ENCODE data around the gene ZSCAN21.
A peak's percentile ranks its signal among the peaks of the same experiment; 100 is the strongest.
"Not testable (repeated sequence)": the region's sequence is repeated elsewhere in the genome, so short reads cannot be mapped to it uniquely, and the experiment has no call there.

The ZSCAN21 gene

DNA sequence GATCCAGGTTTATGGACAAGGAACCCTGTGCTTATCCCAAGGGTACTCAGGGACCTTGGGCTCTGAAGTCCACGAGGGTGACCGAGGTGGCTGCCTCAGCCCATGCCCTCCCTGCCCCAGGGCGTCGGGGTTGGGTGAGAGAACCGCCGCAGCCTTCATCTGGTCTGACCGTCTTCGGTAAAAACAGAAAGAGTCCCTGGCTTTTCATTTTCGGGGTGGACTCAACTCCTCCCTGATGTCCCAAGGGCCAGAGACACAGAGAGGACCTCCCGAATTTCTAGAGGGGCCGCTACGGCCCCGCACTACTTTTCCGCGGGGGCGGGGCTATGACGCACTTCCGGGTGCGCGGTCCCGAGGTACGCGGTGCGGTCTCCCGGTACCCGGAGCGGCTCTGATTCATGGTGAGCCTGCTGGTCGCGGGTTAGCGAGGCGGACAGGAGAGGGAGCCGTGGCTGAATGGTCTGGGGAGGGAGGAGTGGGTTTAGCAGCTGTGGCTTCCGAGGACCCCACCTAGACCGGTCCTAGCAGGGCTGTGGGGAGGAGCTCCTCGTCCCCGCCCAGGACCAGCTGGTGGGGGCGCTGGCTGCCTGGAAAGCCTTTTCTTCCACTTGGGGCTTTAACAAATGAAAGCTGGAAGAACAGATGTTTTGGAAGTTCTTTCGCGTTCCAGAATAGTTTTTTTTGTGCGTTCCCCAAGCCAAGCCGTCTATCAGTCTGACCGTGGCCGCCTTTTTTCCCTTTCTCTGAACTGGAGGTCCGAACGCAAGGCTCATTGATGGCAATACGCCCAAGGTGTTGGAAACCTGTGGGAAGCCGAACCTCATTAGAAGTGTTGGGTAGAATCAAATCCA is at the start of gene ZSCAN21:
TSS of gene ZSCAN21 (plus strand) at position 334 of the 851 bp plus-strand sequence. CDS start 7,233 bp downstream, outside the sequence.
- DNase-seq, result peak; percentile 79

DNA sequence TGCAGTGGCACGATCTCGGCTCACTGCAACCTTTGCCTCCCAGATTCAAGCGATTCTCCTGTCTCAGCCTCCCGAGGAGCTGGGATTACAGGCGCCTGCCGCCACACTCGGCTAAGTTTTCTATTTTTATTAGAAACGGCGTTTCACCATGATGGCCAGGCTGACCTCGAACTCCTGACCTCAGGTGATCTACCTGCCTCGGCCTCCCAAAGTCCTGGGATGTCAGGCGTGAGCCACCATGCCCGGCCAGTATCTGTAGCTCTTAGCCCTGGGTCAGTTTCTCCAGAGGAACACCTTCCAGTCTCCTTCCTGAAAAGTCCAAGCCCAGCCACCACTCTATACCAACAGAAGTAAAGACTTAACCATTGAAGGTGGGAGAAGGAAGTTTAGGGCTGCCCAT is 49.3 kb upstream of the ZSCAN21 start:
- no peak for DNase-seq

DNA sequence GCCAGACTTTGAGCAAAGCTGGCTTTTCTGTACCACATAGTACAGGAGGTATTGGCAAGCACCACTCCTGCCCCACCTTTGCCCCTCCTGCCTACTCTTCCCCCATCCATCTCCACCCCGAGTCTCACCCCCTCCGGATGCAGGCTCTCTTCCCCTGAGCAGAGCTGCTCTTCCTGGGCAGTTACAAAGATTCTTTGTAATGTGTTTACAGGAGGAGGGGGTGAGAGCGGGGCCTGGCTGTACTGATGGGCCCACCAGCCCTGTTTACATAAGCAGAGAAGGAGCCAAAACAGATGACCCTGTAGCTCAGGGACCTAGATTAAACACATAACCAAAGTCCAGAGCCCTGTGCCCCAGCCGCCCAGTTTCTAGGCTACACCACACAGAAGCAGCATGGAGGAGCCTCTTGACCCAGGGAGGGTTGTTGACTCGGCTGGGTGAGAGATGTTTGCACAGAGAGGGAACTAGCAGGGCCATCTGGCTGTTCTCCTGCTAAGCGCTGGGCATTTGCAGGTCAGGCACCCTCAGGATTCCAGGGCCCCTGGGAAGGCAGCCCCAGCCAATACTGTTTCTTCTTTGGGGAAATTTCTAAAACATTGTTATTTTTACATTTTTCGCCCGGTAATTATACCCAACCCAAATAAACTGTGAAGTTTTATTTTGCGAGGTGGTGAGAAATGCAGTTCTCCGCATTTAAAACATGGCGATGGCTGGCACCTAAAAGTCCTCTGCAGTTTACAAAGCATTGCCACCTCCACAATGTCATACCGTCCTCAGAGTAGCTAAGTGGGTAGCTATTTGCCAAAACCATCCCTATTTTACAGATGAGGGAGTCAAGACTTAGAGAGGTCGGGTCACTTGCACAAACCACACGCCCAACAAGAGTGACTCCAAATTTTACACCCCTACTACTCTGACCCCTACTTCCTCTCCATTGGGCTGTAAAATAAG is 45.6 kb upstream of the ZSCAN21 start:
- DNase-seq, result no peak

DNA sequence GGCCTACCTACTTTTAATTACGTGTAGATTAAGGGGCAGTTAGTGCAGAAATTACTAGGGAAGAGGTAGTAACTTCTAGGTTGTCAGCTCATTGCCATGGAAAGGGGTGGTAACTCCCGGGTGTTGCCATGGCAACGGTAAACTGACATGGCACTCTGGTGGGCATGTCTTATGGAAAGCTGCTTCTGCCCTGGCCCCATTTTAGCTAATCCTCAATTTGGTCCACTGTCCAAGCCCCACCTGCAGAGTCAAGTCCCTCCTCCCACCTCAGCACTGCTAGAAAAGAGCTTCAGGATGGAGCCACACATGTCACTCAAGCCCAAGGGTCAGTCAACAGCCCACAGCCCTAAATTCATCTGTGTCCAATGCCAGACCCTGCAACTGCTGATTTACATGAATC is 41.7 kb upstream of the ZSCAN21 start:
- DNase-seq, result no peak

DNA sequence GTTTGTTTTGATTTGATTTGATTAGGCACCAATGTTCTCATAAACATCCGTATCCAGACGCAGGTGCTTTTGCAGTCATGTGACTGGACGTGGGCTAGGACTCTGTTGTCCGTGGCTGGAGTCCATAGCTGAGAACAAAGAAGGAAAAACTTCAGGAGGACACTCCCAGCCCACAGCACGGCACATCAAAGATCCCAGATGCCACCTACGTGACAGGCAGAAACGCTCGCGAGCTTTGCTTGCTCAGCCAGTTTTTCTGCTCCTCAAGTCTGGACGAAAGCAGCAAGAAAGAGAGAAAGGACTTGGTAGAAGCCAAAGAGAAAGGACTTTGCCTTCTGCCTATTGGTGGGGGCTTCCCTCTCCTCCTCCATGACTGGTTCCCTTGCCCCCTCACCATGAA is 41.0 kb upstream of the ZSCAN21 start:
- DNase-seq, result no peak

DNA sequence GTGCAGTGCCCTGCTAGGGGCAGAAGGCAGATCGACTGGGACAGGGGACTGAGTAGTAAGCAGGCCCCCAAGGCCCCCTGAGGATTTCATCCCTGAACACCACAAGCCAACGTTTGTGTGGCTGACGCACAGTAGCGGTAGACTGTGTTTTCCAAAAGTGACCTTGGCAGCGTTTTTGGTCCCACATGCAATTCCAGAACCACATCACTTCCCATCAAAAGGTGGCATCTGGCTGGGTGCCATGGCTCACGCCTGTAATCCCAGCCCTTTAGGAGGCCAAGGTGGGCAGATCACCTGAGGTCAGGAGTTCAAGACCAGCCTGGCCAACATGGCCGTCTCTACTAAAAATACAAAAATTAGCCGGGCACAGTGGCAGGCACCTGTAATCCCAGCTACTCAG is 39.6 kb upstream of the ZSCAN21 start:
- not testable (repeated sequence) for DNase-seq

DNA sequence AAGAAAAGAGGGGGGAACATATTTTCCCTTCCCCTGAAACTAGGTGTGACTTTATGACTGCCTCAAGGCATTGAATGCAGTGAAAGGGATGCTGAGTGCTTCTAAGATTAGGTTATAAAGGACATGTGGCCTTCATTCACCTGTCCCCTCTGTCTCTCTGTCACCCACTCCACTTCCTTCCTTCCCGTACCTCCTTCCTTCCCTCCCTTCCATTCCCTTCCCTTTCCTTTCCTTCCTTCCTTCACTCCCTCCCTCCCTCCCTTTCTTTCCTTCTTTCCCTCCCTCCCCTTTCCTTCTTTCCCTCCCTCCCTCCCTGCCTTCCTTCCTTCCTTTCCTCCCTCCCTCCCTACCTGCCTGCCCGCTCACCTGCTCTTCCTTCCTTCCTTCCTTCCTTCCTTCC is 38.7 kb upstream of the ZSCAN21 start:
- DNase-seq, result no peak

DNA sequence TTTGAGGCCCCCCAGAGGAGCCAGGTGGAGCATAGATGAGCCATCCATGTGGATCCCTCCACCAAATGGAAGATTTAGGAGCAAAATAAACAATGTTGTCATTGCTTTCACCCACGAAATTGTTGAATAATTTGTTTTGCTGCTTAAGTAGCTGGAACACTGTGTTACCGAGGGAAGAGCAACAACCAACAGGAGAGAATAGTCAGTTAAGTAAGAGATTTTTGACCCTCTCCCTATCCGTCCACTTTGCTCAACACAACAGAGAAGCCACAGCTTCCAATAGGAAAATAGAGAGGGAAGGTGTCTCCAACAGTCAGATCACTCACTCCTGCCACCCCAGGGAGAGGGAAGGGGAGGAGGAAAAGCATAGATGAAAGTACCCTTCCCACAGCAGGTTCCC is 38.1 kb upstream of the ZSCAN21 start:
- no peak for DNase-seq

DNA sequence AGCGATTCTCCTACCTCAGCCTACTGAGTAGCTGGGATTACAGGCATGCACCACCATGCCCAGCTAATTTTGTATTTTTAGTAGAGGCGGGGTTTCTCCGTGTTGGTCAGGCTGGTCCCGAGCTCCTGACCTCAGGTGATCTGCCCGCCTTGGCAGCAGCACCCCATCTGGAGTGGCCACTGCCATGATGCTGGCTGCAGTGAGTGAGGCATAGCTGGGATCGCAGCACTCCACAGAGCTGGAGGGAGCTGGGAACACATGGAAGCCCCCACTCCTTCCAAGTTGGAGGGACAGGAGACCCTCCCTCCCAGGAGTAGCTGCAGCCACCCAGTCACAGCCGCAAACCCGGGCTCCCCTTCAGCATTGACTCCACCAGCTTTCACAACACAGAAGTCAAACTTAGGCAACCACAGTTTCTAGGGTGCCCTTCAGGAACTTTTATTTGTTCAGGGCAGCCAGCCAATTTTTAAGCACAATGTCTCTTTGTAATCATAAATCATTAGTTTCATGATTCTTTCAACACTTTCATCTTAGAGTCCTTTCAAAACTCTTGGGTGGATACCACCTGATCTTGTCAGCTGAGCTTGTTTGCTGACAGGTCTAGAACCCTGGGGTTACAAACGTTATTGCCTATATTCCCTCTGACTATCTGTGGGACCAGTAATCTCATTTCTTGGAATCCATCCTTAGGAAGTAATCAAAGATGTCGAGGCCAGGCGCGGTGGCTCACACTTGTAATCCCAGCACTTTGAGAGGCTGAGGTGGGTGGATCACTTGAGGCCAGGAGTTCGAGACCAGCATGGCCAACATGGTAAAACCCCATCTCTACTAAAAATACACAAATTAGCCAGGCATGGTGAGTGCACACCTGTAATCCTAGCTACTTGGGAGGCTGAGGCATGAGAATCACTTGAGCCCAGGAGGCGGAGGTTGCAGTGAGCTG is 36.9 kb upstream of the ZSCAN21 start:
- DNase-seq, result peak; percentile 13

DNA sequence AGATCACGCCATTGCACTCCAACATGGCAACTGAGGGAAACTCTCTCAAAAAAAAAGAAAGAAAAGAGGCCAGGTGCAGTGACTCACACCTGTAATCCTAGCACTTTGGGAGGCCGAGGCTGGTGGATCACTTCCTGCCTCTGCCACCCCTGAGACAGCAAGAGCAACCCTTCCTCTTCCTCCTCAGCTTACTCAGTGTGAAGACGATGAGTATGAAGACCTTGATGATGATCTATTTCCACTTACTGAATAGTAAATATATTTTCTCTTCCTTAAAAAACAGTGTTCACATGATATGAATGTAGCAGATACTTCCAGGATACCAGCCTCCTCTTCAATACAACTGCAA is 36.3 kb upstream of the ZSCAN21 start:
- DNase-seq, result no peak

DNA sequence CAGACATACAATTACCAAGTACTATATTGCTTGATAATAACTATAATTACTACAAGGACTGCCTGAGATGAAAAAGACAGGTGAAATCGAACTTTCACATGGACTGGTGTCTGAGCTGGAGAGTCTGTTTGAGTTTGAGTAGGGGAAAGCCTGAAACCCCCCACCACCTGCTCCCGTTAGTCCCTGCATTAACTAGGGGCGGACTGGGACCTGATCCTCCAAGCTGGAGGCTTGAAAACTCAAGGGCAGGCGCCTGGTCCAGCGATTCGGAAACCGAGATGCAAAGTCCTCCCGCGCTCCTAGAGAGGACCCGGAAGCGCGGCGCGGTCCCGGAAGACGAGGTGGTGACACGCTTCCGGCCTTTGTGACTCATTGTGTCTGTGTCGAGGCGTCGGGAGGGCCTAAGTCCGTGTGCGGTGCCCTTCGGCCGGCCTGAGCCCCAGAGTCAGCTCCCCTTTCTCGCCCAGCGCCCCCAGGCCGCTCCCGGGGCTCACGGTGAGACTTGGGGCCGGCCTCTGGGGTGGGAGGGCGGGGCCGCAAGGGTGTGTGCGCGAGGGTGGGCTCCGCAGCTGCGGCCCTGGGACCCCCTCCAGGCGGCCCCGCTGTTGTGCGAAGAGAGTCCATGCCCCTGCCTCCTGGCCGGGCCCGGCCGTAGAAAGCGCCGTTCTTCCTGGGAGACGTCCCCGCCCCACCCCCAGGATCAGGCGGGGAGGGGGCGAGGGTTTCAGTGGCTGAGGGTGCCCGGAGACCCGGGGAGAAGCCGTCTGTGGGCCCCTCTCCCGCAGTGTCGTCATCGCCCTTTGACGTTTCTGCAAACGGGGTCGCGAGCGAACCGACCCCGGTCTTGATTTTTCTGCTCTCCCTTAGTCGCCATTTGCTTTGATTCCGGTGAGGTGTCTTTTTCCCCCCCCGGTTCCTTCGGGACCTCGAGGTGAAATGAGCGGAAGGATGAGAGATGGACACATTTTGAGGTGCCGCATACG is 34.1 kb upstream of the ZSCAN21 start, which contains the start of gene ZKSCAN1:
TSS of gene ZKSCAN1 (plus strand) at position 365 of the 983 bp plus-strand sequence. CDS start 7,911 bp downstream, outside the sequence.
- DNase-seq, result peak; percentile 85

DNA sequence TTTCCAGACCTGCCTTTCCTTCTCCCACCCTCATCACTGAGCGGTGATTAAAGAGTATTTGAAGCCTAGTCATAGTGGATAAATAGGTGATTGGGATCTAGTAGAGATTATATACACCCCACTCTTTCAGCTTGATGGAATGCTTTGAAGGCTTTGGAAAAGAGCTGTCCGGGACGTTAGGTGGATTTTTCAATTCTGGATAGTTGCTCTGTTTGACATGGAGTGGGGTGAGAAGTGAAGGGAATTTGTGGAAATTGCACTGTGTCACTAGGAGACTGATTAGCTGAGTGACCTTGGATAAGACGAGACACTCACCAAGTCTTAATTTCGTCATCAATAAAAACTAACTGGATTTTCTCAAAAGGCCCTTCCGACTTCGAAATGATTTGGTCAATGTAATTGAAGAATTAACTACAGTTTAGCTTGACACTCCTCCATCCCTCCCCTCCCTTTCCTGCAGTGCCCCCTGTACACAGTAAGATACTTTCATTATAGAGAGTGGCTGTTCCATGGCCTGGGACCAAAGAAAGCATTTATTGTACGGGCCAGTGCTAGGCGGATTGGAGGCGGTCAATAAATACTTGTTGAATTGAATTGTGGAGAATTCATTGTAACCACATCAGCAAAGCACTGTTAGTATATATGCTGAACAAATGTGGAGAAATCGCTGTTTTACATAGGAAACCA is 33.2 kb upstream of the ZSCAN21 start:
- DNase-seq, result no peak

DNA sequence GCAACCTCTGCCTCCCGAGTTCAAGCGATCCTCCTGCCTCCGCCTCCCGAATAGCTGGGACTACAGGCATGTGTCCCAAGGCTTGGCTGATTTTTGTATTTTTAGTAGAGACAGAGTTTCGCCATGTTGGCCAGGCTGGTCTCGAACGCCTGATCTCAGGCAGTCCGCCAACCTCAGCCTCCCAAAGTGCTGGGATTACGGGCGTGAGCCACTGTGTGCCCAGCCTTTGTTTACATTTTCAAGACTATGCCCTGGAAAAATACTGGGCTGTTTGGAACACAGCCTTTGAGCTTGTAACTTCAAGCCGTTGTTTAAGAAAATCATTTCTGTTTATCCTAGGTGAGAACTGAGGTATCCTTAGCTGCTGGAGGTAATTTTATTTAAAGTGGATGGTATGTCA is 32.3 kb upstream of the ZSCAN21 start:
- DNase-seq, result no peak

DNA sequence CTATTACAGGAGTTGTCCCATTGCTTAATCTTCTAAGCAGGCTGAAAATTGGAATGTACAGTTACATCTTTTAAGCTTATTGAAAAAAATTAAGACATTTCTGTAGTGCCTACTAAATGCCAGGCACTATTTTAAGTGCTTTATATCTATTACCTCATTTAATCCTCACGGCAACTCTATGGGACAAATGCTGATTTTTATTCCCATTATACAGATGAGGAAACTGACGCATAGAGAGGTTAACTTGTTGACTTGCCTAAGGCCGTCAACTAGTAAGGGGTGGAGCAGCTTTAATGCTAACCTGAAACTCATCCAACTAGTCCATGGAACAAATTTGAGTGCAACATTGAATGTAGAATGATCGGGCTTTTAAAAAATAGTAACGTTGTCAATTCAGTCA is 31.7 kb upstream of the ZSCAN21 start:
- no peak for DNase-seq

DNA sequence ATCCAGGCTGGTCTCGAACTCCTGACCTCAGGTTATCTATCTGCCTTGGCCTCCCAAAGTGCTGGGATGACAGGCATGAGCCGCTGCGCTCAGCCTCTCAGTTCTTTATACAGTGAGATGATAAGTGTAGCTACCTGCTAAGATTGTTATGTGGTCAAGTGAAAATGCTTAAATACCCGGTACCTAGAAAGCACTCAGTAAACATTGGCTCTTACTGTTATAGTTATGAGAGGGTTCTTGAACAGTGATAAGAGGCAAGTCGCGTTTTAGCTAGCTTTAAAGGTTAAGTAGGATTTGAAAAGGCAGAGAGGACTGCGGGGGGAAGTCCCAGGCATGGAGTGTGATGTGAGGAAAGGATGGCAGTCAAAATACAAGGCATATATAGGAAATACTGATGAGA is 29.7 kb upstream of the ZSCAN21 start:
- DNase-seq, result peak; percentile 89

DNA sequence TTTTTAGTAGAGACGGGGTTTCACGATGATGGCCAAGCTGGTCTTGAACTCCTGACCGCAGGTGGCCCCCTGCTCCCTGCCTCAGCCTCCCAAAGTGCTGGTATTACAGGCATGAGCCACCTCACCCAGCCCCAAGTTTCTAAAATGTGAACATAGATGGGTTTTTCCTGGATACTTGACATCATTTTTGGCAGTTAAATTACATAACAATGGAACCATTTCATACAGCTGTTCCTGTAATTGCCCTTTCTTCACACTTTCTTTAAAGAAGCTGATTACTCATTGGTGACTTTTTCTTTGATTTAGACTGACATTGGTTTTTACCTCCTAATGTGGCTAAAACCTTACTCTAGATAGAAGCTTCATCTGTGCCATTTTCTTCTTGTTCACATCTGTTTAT is 28.3 kb upstream of the ZSCAN21 start:
- no peak for DNase-seq

DNA sequence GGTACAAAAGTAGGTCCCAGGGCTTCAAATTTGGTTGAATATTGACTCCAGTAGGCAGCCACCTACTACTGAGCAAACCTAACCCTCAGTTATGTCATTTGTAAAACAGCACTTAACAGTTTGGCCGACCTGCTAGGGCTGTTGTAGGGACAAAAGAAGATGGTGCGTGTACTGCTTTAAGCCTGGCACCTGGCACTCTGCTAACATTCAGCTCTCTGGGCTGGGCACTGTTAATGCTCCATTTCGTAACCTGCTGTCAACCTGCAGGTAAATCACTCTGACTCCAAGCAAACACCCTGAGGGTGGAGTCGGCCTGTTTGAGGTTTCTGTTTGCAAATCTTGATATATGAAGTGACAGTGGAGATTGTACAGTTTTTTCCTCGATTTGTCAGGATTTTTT is 27.0 kb upstream of the ZSCAN21 start:
- no peak for DNase-seq

DNA sequence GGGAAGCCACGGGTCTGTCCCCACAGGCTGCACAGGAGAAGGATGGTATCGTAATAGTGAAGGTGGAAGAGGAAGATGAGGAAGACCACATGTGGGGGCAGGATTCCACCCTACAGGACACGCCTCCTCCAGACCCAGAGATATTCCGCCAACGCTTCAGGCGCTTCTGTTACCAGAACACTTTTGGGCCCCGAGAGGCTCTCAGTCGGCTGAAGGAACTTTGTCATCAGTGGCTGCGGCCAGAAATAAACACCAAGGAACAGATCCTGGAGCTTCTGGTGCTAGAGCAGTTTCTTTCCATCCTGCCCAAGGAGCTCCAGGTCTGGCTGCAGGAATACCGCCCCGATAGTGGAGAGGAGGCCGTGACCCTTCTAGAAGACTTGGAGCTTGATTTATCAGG is 26.0 kb upstream of the ZSCAN21 start:
- DNase-seq, result no peak

DNA sequence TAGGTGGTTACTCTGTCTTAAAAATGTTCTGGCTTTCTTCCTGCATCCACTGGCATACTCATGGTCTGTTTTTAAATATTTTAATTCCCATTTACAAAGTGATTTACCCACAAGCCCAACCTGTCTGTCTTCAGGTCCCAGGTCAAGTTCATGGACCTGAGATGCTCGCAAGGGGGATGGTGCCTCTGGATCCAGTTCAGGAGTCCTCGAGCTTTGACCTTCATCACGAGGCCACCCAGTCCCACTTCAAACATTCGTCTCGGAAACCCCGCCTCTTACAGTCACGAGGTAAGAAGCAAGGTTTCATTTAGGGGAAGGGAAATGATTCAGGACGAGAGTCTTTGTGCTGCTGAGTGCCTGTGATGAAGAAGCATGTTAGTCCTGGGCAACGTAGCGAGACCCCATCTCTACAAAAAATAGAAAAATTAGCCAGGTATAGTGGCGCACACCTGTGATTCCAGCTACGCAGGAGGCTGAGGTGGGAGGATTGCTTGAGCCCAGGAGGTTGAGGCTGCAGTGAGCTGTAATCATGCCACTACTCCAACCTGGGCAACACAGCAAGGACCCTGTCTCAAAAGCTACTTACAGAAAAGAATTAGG is 25.5 kb upstream of the ZSCAN21 start:
- no peak for DNase-seq

DNA sequence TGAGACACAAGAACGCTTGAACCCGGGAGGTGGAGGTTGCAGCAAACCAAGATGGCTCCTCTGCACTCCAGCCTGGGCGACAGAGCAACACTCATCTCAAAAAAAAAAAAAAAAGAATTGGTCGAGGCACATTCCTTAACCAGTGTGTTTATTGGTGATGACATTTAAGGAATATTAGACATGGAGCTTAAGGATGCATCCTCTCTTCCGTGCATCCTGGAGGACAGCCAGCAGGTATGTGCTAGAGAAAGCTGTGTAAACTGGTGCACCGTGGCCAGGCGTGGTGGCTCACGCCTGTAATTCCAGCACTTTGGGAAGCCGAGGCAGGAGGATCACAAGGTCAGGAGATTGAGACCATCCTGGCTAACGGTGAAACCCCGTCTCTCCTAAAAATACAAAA is 22.4 kb upstream of the ZSCAN21 start:
- no peak for DNase-seq
